ENCODE data around the gene ZC3H11A.
"Not testable (repeated sequence)": the region's sequence is repeated elsewhere in the genome, so short reads cannot be mapped to it uniquely, and the experiment has no call there.

ZC3H11A gene

DNA sequence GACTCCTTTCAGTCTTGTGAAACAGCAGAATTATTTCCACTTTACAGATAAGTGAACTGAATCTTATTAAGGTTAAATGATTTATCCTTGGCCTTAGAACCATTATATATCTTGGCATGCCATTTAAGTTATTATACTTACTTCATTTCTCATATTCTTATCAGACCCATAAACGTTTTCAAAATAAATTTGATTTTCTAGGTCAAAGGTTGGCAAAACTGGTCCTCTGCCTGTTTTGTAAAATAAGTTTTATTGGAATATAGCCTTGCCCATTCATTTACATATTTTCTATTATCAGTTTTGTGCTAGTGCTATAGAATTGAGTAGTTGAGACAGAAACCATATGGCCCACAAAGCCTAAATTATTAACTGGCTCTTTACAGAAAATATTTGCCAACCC lies 33.1 kb downstream of the ZC3H11A start:
- DNase-seq (ENCODE audit: low read depth, low spot score) = no peak
- H3K4me3 ChIP-seq (ENCODE audit: low read depth, low read length) = no peak overlapping the region
- in situ Hi-C loops (cut with HindIII; ENCODE audit: low sequenced_read_pairs) = no loop called here
- TF ChIP-seq, protein P1, sequence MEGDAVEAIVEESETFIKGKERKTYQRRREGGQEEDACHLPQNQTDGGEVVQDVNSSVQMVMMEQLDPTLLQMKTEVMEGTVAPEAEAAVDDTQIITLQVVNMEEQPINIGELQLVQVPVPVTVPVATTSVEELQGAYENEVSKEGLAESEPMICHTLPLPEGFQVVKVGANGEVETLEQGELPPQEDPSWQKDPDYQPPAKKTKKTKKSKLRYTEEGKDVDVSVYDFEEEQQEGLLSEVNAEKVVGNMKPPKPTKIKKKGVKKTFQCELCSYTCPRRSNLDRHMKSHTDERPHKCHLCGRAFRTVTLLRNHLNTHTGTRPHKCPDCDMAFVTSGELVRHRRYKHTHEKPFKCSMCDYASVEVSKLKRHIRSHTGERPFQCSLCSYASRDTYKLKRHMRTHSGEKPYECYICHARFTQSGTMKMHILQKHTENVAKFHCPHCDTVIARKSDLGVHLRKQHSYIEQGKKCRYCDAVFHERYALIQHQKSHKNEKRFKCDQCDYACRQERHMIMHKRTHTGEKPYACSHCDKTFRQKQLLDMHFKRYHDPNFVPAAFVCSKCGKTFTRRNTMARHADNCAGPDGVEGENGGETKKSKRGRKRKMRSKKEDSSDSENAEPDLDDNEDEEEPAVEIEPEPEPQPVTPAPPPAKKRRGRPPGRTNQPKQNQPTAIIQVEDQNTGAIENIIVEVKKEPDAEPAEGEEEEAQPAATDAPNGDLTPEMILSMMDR (IDR thresholded peaks at IDR 0.05; ENCODE audit: low read depth, low read length) = no peak

DNA sequence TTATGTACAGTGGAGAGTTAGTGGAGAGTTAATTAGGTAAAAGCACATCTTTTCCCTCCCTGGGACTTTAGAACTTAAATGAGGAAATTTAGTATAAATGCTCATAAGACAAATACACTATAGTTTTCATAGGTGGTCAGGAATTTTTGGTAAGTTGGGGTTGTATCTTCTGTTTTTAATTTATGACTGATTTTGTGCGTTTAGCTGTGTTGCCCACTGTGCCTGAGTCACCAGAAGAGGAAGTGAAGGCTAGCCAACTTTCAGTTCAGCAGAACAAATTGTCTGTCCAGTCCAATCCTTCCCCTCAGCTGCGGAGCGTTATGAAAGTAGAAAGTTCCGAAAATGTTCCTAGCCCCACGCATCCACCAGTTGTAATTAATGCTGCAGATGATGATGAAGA lies 33.8 kb downstream of the ZC3H11A start:
- DNase-seq (ENCODE audit: low read depth, low spot score) = peak; percentile 23
- H3K4me3 ChIP-seq (ENCODE audit: low read depth, low read length); in situ Hi-C loops (cut with HindIII; ENCODE audit: low sequenced_read_pairs): not testable (repeated sequence)

DNA sequence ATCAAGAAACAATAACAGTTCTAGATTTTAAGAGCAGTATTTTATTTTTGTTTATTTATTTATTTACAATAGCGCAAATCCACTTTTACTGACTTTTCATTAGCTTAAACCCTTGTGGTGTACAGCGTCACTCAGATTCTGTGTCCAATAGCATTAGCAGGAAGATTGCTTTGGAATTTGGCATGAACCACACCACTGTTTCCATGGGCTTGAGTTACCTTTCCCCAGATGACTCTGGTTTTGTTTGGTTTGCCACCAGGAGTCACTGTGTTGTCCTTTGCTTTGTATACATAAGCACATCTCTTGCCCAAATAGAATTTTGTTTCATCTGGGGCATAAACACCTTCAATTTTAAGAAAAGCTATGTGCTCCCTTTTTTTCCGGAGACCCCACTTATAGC lies 40.1 kb downstream of the ZC3H11A start:
- no peak for DNase-seq (ENCODE audit: low read depth, low spot score)
- no peak overlapping the region for H3K4me3 ChIP-seq (ENCODE audit: low read depth, low read length)
- in situ Hi-C loops (cut with HindIII; ENCODE audit: low sequenced_read_pairs) = no loop called here
- TF ChIP-seq, protein P1 (IDR thresholded peaks at IDR 0.05; ENCODE audit: low read depth, low read length) = peak; percentile 4

DNA sequence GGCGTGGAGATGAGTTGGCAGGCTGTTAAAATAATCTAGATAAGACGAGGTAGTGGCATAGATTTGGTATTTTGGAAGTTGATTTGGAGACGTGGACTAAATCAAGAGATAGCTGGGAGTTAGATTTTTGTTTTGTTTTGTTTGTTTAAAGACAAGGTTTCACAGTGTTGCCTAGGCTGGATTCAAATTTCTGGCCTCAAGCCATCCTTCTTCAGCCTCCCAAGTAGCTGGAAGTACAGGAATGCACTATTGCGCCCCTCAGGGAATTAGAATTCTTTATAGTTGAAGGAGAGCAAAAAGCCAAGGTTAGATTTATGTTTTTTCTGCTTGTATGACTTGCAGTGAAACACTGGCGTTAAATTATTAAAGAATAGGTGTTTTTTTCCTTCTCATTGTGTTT lies 43.7 kb downstream of the ZC3H11A start:
- in situ Hi-C loops (cut with HindIII; ENCODE audit: low sequenced_read_pairs) = no loop called here
- DNase-seq (ENCODE audit: low read depth, low spot score) = peak; percentile 81

DNA sequence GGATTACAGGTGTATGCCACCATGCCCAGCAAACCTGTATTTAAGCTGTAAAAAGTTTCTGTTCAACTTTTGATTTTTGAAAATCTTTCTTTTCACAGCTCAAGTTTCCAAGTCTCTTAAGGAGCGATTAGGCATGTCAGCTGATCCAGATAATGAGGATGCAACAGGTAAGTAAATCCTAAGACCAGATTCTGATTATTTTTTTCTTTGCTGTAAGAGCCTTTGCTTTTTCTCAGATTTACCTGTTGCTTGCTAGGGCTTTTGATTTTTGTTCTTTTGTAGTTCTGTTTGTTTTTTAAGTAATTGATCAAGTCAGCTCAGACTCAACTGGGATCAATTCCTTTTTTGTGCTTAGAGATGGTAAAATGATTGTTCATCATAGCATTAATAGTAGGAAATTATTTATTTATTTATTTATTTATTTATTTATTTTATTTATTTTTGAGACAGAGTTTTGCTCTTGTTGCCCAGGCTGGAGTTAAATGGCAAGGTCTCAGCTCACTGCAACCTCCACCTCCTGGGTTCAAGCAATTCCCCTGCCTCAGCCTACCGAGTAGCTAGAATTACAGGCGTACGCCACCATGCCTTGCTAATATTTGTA lies 44.9 kb downstream of the ZC3H11A start:
- TF ChIP-seq, protein P1 (IDR thresholded peaks at IDR 0.05; ENCODE audit: low read depth, low read length) = no peak
- no peak overlapping the region for H3K4me3 ChIP-seq (ENCODE audit: low read depth, low read length)
- in situ Hi-C loops (cut with HindIII; ENCODE audit: low sequenced_read_pairs) = no loop called here
- no peak for DNase-seq (ENCODE audit: low read depth, low spot score)

More for the DNA sequence above, 43.7 kb downstream of the ZC3H11A start:
- no peak overlapping the region for H3K4me3 ChIP-seq (ENCODE audit: low read depth, low read length)
- TF ChIP-seq, protein P1 (IDR thresholded peaks at IDR 0.05; ENCODE audit: low read depth, low read length) = no peak

DNA sequence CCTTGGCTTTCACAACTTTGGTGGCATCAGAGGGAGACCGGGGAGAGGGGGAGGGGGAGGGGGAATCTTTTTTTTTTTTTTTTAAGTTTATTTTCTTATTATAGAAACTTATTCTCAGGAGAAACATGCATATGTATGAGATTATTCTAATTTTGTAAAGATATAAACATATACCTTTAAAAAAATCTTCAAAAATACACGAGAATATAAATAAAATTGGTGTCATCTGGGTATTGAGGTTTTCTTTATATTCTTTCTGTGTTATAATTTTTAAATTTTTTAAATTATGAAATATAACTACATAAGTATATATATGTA lies 47.1 kb downstream of the ZC3H11A start:
- TF ChIP-seq, protein P1 (IDR thresholded peaks at IDR 0.05; ENCODE audit: low read depth, low read length) = no peak
- no peak overlapping the region for H3K4me3 ChIP-seq (ENCODE audit: low read depth, low read length)
- in situ Hi-C loops (cut with HindIII; ENCODE audit: low sequenced_read_pairs) = no loop called here
- DNase-seq (ENCODE audit: low read depth, low spot score) = no peak

DNA sequence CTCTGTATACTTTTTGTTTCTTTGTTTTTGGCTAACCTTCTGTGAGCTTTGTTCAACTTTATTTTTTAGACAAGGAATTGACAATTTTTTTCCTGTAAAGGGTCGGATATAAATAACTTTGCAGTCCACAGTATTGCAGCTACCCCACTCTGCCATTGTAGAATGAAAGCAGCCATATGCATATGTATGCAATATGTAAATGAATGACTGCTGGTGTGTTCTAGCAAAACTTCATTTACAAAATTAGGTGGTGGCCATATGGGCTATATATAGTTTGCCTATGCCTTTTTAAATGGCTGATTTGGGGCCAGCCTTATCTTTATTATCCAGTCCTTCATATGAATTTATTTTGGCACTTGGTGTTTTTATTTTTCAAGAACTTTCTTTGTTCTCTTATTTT lies 48.0 kb downstream of the ZC3H11A start:
- in situ Hi-C loops (cut with HindIII; ENCODE audit: low sequenced_read_pairs) = no loop called here
- no peak for DNase-seq (ENCODE audit: low read depth, low spot score)
- no peak overlapping the region for H3K4me3 ChIP-seq (ENCODE audit: low read depth, low read length)
- TF ChIP-seq, protein P1 (IDR thresholded peaks at IDR 0.05; ENCODE audit: low read depth, low read length) = no peak

Data from astrocyte of the spinal cord (primary cell).